Astrocyte (in vitro differentiated cells and primary cell): ENCODE results near the gene FAM210A.

ENCODE experiments used
- CTCF ChIP-seq: IDR thresholded peaks from 2 replicates; pipeline ENCODE4 v1.5.1; 2011; ENCODE audit warnings: low read depth, mild to moderate bottlenecking, inconsistent platforms, low read length, moderate library complexity; ENCODE audit not compliant: insufficient read depth
- EZH2 ChIP-seq: IDR thresholded peaks from 2 replicates; pipeline ENCODE4 v1.6.1; 2012; ENCODE audit warnings: mild to moderate bottlenecking, low read length, inconsistent platforms; ENCODE audit not compliant: insufficient read depth

GRCh38 chr18:13726972-13727331, 594 bp upstream of the FAM210A start:
- TF ChIP-seq EZH2 (no peak), CTCF (no peak)
